IMR-90 (cell line): ENCODE results near the gene CABCOCO1. TPM values are rescaled to one million over a fixed set of nuclear protein-coding genes. Genes with fewer than 3 reads are reported as not detected.
A peak's percentile ranks its signal among the peaks of the same experiment; 100 is the strongest.

ENCODE experiments used
- ATAC-seq: fragments of 200-7000 bp; cut with Tn5 transposase; 2 replicates; pipeline ENCODE4 v1.9.1; 2020; ENCODE audit warnings: low read depth, mild to moderate bottlenecking, moderate library complexity
- BruUV-seq: library from RNA; stranded (reverse); fragments of 400-500 nt; replicated peaks from 2 replicates; lab custom pipeline; 2021; lab: Mats Ljungman, UMichigan
- CTCF ChIA-PET: fragments of 300-600 bp; formaldehyde crosslinking; extraction: SDS; loops from one replicate; lab custom pipeline; 2021; ENCODE audit warnings: antibody characterized with exemption; lab: Yijun Ruan, JAX
- POLR2A ChIA-PET: fragments of 300-600 bp; sonication (Branson Sonifier 250); formaldehyde crosslinking; loops from one replicate; lab custom pipeline; 2022; ENCODE audit warnings: antibody characterized with exemption; ENCODE audit not compliant: unreplicated experiment; lab: Charles Lee
- DNase-seq: peaks from one replicate; pipeline ENCODE4 v3.0.0; 2013
- H2AFZ ChIP-seq: replicated peaks from 2 replicates; pipeline ENCODE3; 2013; ENCODE audit warnings: low read length, mild to moderate bottlenecking; ENCODE audit not compliant: poor library complexity
- H2AK5ac ChIP-seq: 2 replicates; pipeline ENCODE4 v1.6.1; 2013; ENCODE audit warnings: low read depth, low read length, inconsistent platforms
- H2AK9ac ChIP-seq: replicated peaks from 2 replicates; pipeline ENCODE3; 2013; ENCODE audit warnings: mild to moderate bottlenecking, low read depth, low read length, moderate library complexity; ENCODE audit not compliant: poor library complexity
- H2BK120ac ChIP-seq: 2 replicates; pipeline ENCODE4 v1.6.1; 2013; ENCODE audit warnings: low read depth, low read length, inconsistent platforms
- H2BK15ac ChIP-seq: 3 replicates; pipeline ENCODE4 v1.6.1; 2013; ENCODE audit warnings: low read depth, low read length, inconsistent platforms
- H2BK20ac ChIP-seq: 2 replicates; pipeline ENCODE4 v1.6.1; 2013; ENCODE audit warnings: low read depth, mild to moderate bottlenecking, inconsistent platforms, low read length, moderate library complexity
- H2BK5ac ChIP-seq: 2 replicates; pipeline ENCODE4 v1.6.1; 2013; ENCODE audit warnings: mild to moderate bottlenecking, low read depth, low read length, inconsistent platforms; ENCODE audit not compliant: poor library complexity, severe bottlenecking
- H3K14ac ChIP-seq: replicated peaks from 2 replicates; pipeline ENCODE4 v1.6.1; 2013; ENCODE audit warnings: low read depth, low read length, inconsistent platforms
- H3K18ac ChIP-seq: 2 replicates; pipeline ENCODE4 v1.6.1; 2013; ENCODE audit warnings: low read depth, low read length, control low read depth
- H3K23ac ChIP-seq: 2 replicates; pipeline ENCODE4 v1.6.1; 2013; ENCODE audit warnings: low read depth, low read length, inconsistent platforms
- H3K27ac ChIP-seq: 2 replicates; pipeline ENCODE4 v1.5.1; 2013; ENCODE audit warnings: mild to moderate bottlenecking, control low read depth, low read length; ENCODE audit not compliant: insufficient read depth
- H3K27me3 ChIP-seq: 2 replicates; pipeline ENCODE4 v1.6.1; 2013; ENCODE audit warnings: low read length; ENCODE audit not compliant: control insufficient read depth, insufficient read depth
- H3K36me3 ChIP-seq: 2 replicates; pipeline ENCODE4 v1.6.1; 2013; ENCODE audit warnings: low read length, mixed read lengths; ENCODE audit not compliant: control insufficient read depth, insufficient read depth
- H3K4ac ChIP-seq: 2 replicates; pipeline ENCODE4 v1.6.1; 2013; ENCODE audit warnings: low read depth, low read length, inconsistent platforms
- H3K4me1 ChIP-seq: 2 replicates; pipeline ENCODE4 v1.6.1; 2013; ENCODE audit warnings: low read length, mixed read lengths; ENCODE audit not compliant: control insufficient read depth, insufficient read depth
- H3K4me2 ChIP-seq: 2 replicates; pipeline ENCODE4 v1.6.1; 2013; ENCODE audit warnings: low read depth, mild to moderate bottlenecking, control low read depth, low read length, moderate library complexity
- H3K4me3 ChIP-seq: 2 replicates; pipeline ENCODE4 v1.5.1; 2013; ENCODE audit warnings: low read depth, mild to moderate bottlenecking, control low read depth, low read length, moderate library complexity; ENCODE audit not compliant: insufficient read depth
- H3K56ac ChIP-seq: 2 replicates; pipeline ENCODE4 v1.6.1; 2013; ENCODE audit warnings: low read length, inconsistent platforms; ENCODE audit not compliant: insufficient read depth; ENCODE audit errors: extremely low read depth
- H3K79me1 ChIP-seq, 2 experiments: 2 replicates each; pipeline ENCODE4 v1.6.1; 2013; ENCODE audit warnings: low read length in 2 of 2, inconsistent platforms in 1 of 2, low read depth in 1 of 2
- H3K9ac ChIP-seq: 2 replicates; pipeline ENCODE4 v1.6.1; 2013; ENCODE audit warnings: low read depth, low read length, control low read depth
- H3K9me1 ChIP-seq: 2 replicates; pipeline ENCODE4 v1.6.1; 2013; ENCODE audit warnings: low read length, inconsistent platforms; ENCODE audit not compliant: insufficient read depth
- H3K9me3 ChIP-seq: 2 replicates; pipeline ENCODE4 v1.6.1; 2013; ENCODE audit warnings: low read length; ENCODE audit not compliant: control insufficient read depth, insufficient read depth
- H4K20me1 ChIP-seq: 2 replicates; pipeline ENCODE4 v1.6.1; 2013; ENCODE audit warnings: low read length, inconsistent platforms; ENCODE audit not compliant: insufficient read depth
- H4K5ac ChIP-seq: 2 replicates; pipeline ENCODE4 v1.6.1; 2013; ENCODE audit warnings: mild to moderate bottlenecking, low read depth, low read length, control low read depth
- H4K8ac ChIP-seq, 2 experiments: 2 replicates each; pipeline ENCODE4 v1.6.1; 2013; ENCODE audit warnings: low read depth in 2 of 2, low read length in 2 of 2, control low read depth in 1 of 2, inconsistent platforms in 1 of 2
- H4K91ac ChIP-seq: 2 replicates; pipeline ENCODE4 v1.6.1; 2013; ENCODE audit warnings: low read depth, low read length, inconsistent platforms; ENCODE audit not compliant: insufficient read depth
- CHD1 ChIP-seq: IDR thresholded peaks from 2 replicates; pipeline ENCODE4 v1.6.1; 2012; ENCODE audit warnings: low read depth, low read length, improper control_type of control experiment
- CTCF ChIP-seq: conservative IDR thresholded peaks from 2 replicates; pipeline ENCODE4 v1.5.1; 2012; ENCODE audit warnings: mild to moderate bottlenecking, low read depth, low read length, improper control_type of control experiment
- ELK1 ChIP-seq: fragments of 150-350 bp; IDR thresholded peaks from 2 replicates; pipeline ENCODE4 v1.6.1; 2016; ENCODE audit warnings: low read depth, mild to moderate bottlenecking, low read length, moderate library complexity, borderline replicate concordance
- MAZ ChIP-seq: IDR thresholded peaks from 2 replicates; pipeline ENCODE4 v1.6.1; 2012; ENCODE audit warnings: low read depth, mild to moderate bottlenecking, low read length, improper control_type of control experiment, moderate library complexity, borderline replicate concordance
- NFE2L2 ChIP-seq: fragments of 150-350 bp; IDR thresholded peaks from 2 replicates; pipeline ENCODE4 v1.6.1; 2016; ENCODE audit warnings: low read depth, mild to moderate bottlenecking, low read length
- POLR2A ChIP-seq: IDR thresholded peaks from 2 replicates; pipeline ENCODE4 v1.6.1; 2012; ENCODE audit warnings: mild to moderate bottlenecking, low read depth, low read length
- RCOR1 ChIP-seq: IDR thresholded peaks from 2 replicates; pipeline ENCODE4 v1.6.1; 2012; ENCODE audit warnings: mild to moderate bottlenecking, low read length, improper control_type of control experiment; ENCODE audit not compliant: insufficient replicate concordance
- RFX5 ChIP-seq: IDR thresholded peaks from 2 replicates; pipeline ENCODE4 v1.8.0; 2012; ENCODE audit warnings: low read depth, mild to moderate bottlenecking, low read length, moderate library complexity
- SMC3 ChIP-seq: fragments of 150-350 bp; IDR thresholded peaks from 2 replicates; pipeline ENCODE4 v1.6.1; 2016; ENCODE audit warnings: low read depth, mild to moderate bottlenecking, antibody characterized with exemption, low read length, moderate library complexity
- WGBS, 2 experiments: methylation state at CpG; one replicate each; pipeline versions ENCODE4 v1.1.5 to v1.1.7; 2013; ENCODE audit warnings: missing lambda C conversion rate in 2 of 2; ENCODE audit not compliant: insufficient read length in 1 of 2; ENCODE audit errors: extremely low coverage in 2 of 2; 5-methylcytosine and 5-hydroxymethylcytosine counted together
- dilution Hi-C: fragments of 300-500 bp; cut with HindIII; formaldehyde crosslinking; loops from one replicate; pipeline ENCODE4 v1.14.3; 2018; ENCODE audit warnings: low sequenced_read_pairs; ENCODE audit not compliant: unreplicated experiment
- in situ Hi-C: fragments of 300-500 bp; cut with MboI; formaldehyde crosslinking; loops from 3 replicates; pipeline ENCODE4 v1.14.3; 2019; ENCODE audit warnings: low sequenced_read_pairs, inconsistent platforms, mixed read lengths
- intact Hi-C: fragments of 100-400 bp; cut with micrococcal nuclease; formaldehyde crosslinking; loops from 2 replicates; pipeline ENCODE4 v1.10.0; 2022
- polyA plus RNA-seq, 3 experiments: library from polyadenylated mRNA; depleted of rRNA; stranded (reverse); fragments of >200 nt; gene quantifications; 2 replicates each; pipeline ENCODE4 v1.2.3, GENCODE V29; 2012; ENCODE audit warnings: low replicate concordance in 1 of 3
- total RNA-seq: library from RNA; depleted of rRNA; stranded (reverse); fragments of >200 nt; gene quantifications from 2 replicates; pipeline ENCODE4 v1.2.3, GENCODE V29; 2012

The CABCOCO1 gene
- total and polyA plus RNA-seq, 2 of the 4 experiments (the other 2 are of a cell fraction) = 0.18 to 0.31 TPM

DNA sequence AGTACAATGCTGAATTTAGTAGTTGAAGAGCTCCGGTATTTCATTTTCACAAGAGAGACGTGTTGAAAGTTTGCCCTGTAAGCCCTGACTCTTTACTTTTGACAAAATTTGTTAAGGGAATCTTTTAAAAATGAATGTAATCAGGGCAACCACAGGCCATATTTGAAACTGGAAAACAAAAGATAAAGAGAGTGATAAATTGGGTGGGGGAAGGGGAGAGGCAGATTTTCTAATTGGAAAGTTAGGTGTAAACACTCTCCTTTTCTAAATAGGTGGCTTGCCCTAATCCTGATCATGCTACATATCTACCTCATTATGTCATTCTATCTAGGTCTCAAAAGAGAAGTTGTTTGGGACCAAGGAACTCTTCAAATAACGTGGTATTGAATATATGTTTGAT lies 90.7 kb downstream of the CABCOCO1 start:
- H3K36me3 ChIP-seq = no peaks in the 10 kb centered on the region
- no peak overlapping the region for H3K4me3 ChIP-seq
- no peak overlapping the region for H2AFZ ChIP-seq
- DNase-seq = no peak
- no peak overlapping the region for H4K5ac ChIP-seq
- no peak overlapping the region for H3K14ac ChIP-seq
- no peak overlapping the region for H3K56ac ChIP-seq
- no peak overlapping the region for H3K4me2 ChIP-seq
- H2BK20ac ChIP-seq = peak overlapping the region; percentile 62; the same call in 1 of the 2 replicates
- ChIA-PET CTCF (interaction anchor here (3.2 kb wide), 1 partner anchor 81 kb away, joined by 14 read pairs; no protein-coding TSS in a partner anchor), POLR2A (interaction anchor here (0.9 kb wide), 1 partner anchor 150 kb away, joined by 8 read pairs; no protein-coding TSS in a partner anchor)
- H3K9me1 ChIP-seq = peaks cover 11% of the 10 kb centered on the region
- H3K23ac ChIP-seq = no peak overlapping the region
- no peak overlapping the region for H4K91ac ChIP-seq
- no peak overlapping the region for H3K27ac ChIP-seq
- H4K8ac ChIP-seq = no peak overlapping the region
- H3K27me3 ChIP-seq = no peaks in the 10 kb centered on the region
- H3K9me3 ChIP-seq = no peaks in the 10 kb centered on the region
- peaks cover 16% of the 10 kb centered on the region for H3K4me1 ChIP-seq
- H2AK5ac ChIP-seq = no peak overlapping the region
- H3K9ac ChIP-seq = no peak overlapping the region
- dilution Hi-C loops (no loop called here), in situ Hi-C loops (no loop called here), intact Hi-C loops (loop anchor here (10.0 kb wide), 1 partner anchor 301 kb away; no protein-coding TSS in a partner anchor)
- peak overlapping the region; percentile 60; the same call in 1 of the 2 replicates for H2BK120ac ChIP-seq
- H3K18ac ChIP-seq = peak overlapping the region; percentile 48; the same call in 1 of the 2 replicates
- TF ChIP-seq POLR2A = no peak
- TF ChIP-seq SMC3 = no peak
- TF ChIP-seq MAZ = no peak
- TF ChIP-seq RCOR1 = no peak
- TF ChIP-seq CHD1 = no peak
- TF ChIP-seq ELK1 = no peak
- TF ChIP-seq CTCF = no peak
- TF ChIP-seq NFE2L2 = no peak
- no peak for TF ChIP-seq RFX5
- ATAC-seq = no peak
- BruUV-seq = no TSS peak
- 100% methylated on average over 2 of the region's 3 CpGs; no CpG with 5 or more reads in 1 of the 2 experiments for WGBS, 2 experiments
- no peaks in the 10 kb centered on the region for H4K20me1 ChIP-seq
- peaks cover 0 to 7% of the 10 kb centered on the region in 2 experiments; a peak in 1 of 4 replicates for H3K79me1 ChIP-seq
- H2BK15ac ChIP-seq = 0 out of 3 replicates have a peak overlapping the region, but pooled peaks have one; percentile 1
- H3K4ac ChIP-seq = peak overlapping the region; percentile 25; the same call in 1 of the 2 replicates
- H2AK9ac ChIP-seq = no peak overlapping the region
- H2BK5ac ChIP-seq = peak overlapping the region; percentile 18
